ENCODE data around the gene RIOK1. TPM values are rescaled to one million over a fixed set of nuclear protein-coding genes. Genes with fewer than 3 reads are reported as not detected.

Gene RIOK1
- total RNA-seq, 1 donor from 2014 or later: 24.9 TPM

DNA sequence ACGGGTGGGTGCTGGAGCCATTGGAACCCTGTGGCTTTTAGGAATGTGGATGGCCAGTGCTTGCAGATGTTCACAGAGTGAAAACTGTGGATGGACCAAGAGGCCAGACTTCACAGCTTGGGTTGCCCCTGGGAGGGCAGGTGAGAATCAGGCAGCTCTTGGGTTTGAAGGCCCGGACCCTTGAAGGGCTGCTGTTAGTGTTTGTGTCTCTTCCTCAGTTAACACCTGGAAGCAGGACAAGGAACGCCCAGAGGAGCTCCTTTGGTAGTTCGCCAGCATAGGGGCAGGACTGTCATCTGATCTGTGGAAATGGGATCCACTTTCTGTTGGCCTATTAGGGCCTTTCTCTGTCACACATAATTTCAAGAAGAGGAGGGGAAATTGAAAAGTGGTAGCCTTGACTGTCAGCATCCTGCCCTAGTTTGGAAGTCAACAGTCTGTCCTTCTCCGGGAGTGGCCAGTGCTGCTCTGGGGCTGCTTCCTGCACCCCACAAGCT is 43.6 kb downstream of the RIOK1 start:
- Mint-ChIP-seq H3K9me3 (ENCODE audit: unreplicated experiment) (no peaks in the 10 kb centered on the region), H3K4me3 (ENCODE audit: unreplicated experiment) (no peak overlapping the region), H3K4me1 (ENCODE audit: low read depth, unreplicated experiment) (peaks cover 3% of the 10 kb centered on the region), H3K27ac (ENCODE audit: unreplicated experiment) (no peak overlapping the region), H3K27me3 (ENCODE audit: unreplicated experiment) (no peaks in the 10 kb centered on the region), H3K36me3 (ENCODE audit: unreplicated experiment) (peaks cover 6% of the 10 kb centered on the region)
- TF ChIP-seq, protein P1, sequence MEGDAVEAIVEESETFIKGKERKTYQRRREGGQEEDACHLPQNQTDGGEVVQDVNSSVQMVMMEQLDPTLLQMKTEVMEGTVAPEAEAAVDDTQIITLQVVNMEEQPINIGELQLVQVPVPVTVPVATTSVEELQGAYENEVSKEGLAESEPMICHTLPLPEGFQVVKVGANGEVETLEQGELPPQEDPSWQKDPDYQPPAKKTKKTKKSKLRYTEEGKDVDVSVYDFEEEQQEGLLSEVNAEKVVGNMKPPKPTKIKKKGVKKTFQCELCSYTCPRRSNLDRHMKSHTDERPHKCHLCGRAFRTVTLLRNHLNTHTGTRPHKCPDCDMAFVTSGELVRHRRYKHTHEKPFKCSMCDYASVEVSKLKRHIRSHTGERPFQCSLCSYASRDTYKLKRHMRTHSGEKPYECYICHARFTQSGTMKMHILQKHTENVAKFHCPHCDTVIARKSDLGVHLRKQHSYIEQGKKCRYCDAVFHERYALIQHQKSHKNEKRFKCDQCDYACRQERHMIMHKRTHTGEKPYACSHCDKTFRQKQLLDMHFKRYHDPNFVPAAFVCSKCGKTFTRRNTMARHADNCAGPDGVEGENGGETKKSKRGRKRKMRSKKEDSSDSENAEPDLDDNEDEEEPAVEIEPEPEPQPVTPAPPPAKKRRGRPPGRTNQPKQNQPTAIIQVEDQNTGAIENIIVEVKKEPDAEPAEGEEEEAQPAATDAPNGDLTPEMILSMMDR (IDR thresholded peaks at IDR 0.05; ENCODE audit: partially characterized antibody, unreplicated experiment): no peak
- no peak for DNase-seq

DNA sequence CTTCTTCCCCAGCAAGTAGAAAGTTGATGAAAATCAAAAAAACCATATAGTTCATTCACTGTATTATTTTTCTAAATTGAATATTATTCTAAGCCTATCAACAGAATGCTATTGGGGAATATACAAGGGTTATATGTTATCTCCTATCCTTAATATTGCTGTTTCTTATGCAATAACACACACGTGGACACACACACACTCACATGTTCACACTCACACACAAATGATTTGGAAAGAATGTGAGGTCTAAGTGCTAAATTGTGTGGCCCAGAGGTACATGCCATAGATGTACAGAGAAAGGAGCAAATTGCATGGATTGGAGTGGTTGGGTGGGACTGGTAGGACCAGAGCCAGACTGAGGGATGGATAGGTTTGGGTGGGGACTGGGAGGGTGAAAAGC is 45.1 kb downstream of the RIOK1 start:
- H3K4me1 Mint-ChIP-seq (ENCODE audit: low read depth, unreplicated experiment): peaks cover 3% of the 10 kb centered on the region
- peaks cover 6% of the 10 kb centered on the region for H3K36me3 Mint-ChIP-seq (ENCODE audit: unreplicated experiment)
- TF ChIP-seq, protein P1 (IDR thresholded peaks at IDR 0.05; ENCODE audit: partially characterized antibody, unreplicated experiment): no peak
- H3K27ac Mint-ChIP-seq (ENCODE audit: unreplicated experiment): no peak overlapping the region
- DNase-seq: no peak
- H3K4me3 Mint-ChIP-seq (ENCODE audit: unreplicated experiment): no peak overlapping the region
- H3K27me3 Mint-ChIP-seq (ENCODE audit: unreplicated experiment): no peaks in the 10 kb centered on the region
- H3K9me3 Mint-ChIP-seq (ENCODE audit: unreplicated experiment): no peaks in the 10 kb centered on the region

DNA sequence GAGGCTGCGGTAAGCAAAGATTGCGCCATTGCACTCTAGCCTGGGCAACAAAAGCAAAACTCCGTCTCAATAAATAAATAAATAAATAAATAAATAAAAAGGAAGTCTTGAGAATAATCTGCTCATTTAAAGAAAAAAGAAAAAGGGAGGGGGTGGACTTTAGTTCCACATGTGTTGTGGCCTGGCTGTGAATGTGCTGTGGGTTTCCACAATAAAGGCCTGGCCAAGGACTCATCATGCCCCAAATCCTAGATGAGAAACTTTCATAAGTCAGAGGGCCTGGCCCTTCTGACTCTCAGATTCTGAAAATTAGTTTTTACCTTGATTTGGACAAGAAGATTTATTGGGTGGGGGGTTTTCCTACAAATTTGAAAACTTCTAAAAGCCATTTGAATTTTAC is 48.4 kb downstream of the RIOK1 start:
- DNase-seq: no peak
- H3K27me3 Mint-ChIP-seq (ENCODE audit: unreplicated experiment): no peaks in the 10 kb centered on the region
- no peaks in the 10 kb centered on the region for H3K9me3 Mint-ChIP-seq (ENCODE audit: unreplicated experiment)
- TF ChIP-seq, protein P1 (IDR thresholded peaks at IDR 0.05; ENCODE audit: partially characterized antibody, unreplicated experiment): no peak
- peaks cover 6% of the 10 kb centered on the region for H3K36me3 Mint-ChIP-seq (ENCODE audit: unreplicated experiment)
- H3K27ac Mint-ChIP-seq (ENCODE audit: unreplicated experiment): no peak overlapping the region
- no peak overlapping the region for H3K4me3 Mint-ChIP-seq (ENCODE audit: unreplicated experiment)
- no peaks in the 10 kb centered on the region for H3K4me1 Mint-ChIP-seq (ENCODE audit: low read depth, unreplicated experiment)

DNA sequence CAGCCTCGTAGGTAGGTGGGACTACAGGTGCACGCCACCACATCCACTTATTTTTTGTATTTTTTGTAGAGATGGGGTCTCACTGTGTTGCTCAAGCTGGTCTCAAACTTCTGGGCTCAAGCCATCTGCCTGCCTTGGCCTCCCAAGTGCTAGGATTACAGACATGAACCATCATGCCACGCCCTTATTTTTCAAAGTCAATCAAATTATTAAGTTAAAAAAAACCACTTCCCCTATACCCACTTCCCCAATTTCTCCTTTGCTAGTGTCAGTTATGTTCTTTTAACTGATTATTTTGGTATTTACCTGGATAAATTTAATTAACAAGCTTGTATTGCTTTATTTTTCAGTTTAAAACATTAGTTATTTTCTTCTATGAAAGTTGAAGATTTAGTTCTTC is 49.6 kb downstream of the RIOK1 start:
- Mint-ChIP-seq H3K27me3 (ENCODE audit: unreplicated experiment) (no peaks in the 10 kb centered on the region), H3K27ac (ENCODE audit: unreplicated experiment) (no peak overlapping the region), H3K36me3 (ENCODE audit: unreplicated experiment) (peaks cover 6% of the 10 kb centered on the region), H3K4me3 (ENCODE audit: unreplicated experiment) (no peak overlapping the region), H3K9me3 (ENCODE audit: unreplicated experiment) (no peaks in the 10 kb centered on the region), H3K4me1 (ENCODE audit: low read depth, unreplicated experiment) (no peaks in the 10 kb centered on the region)
- no peak for DNase-seq
- TF ChIP-seq, protein P1 (IDR thresholded peaks at IDR 0.05; ENCODE audit: partially characterized antibody, unreplicated experiment): no peak

DNA sequence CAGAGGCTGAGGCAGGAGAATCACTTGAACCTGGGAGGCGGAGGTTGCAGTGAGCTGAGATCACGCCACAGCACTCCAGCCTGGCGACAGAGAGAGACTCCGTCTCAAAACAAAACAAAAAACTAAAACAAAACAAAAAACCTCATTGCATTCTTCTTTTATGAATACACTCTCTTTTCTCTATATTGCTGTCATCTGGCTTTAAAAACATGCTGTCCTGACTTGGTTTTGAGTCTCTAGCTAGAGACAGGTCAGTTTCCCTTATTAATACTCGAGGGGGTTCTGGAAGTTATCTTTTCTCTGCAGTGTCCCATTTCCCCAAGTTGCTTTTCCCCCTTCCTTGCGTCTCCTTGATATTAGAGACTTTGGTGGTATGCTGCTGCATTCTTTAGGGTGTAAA is 50.9 kb downstream of the RIOK1 start:
- H3K36me3 Mint-ChIP-seq (ENCODE audit: unreplicated experiment): peaks cover 6% of the 10 kb centered on the region
- H3K4me1 Mint-ChIP-seq (ENCODE audit: low read depth, unreplicated experiment): no peaks in the 10 kb centered on the region
- no peaks in the 10 kb centered on the region for H3K27me3 Mint-ChIP-seq (ENCODE audit: unreplicated experiment)
- TF ChIP-seq, protein P1 (IDR thresholded peaks at IDR 0.05; ENCODE audit: partially characterized antibody, unreplicated experiment): no peak
- no peak overlapping the region for H3K4me3 Mint-ChIP-seq (ENCODE audit: unreplicated experiment)
- no peak overlapping the region for H3K27ac Mint-ChIP-seq (ENCODE audit: unreplicated experiment)
- H3K9me3 Mint-ChIP-seq (ENCODE audit: unreplicated experiment): peaks cover 3% of the 10 kb centered on the region
- DNase-seq: no peak

Measured in glutamatergic neuron (in vitro differentiated cells).